Smooth muscle cell (in vitro differentiated cells): ENCODE measurements around the gene SLC12A6. TPM values are rescaled to one million over a fixed set of nuclear protein-coding genes. Genes with fewer than 3 reads are reported as not detected.

Experiments used
- DNase-seq: peaks from one replicate; lab custom pipeline; 2025; ENCODE audit not compliant: unreplicated experiment; lab: John Stamatoyannopoulos, UW
- H2AFZ ChIP-seq: fragments of 200-600 bp; sonication (generic); 2 replicates; pipeline ENCODE4 v1.6.0; 2016; ENCODE audit warnings: antibody characterized with exemption, low read depth, mild to moderate bottlenecking
- H3F3A ChIP-seq: fragments of 200-600 bp; sonication (generic); 2 replicates; pipeline ENCODE4 v1.6.0; 2017; ENCODE audit warnings: antibody characterized with exemption, low read depth
- H3K27ac ChIP-seq: fragments of 200-600 bp; sonication (generic); 2 replicates; pipeline ENCODE4 v1.5.1; 2016; ENCODE audit warnings: low read depth, mild to moderate bottlenecking
- H3K27me3 ChIP-seq: fragments of 200-600 bp; sonication (generic); 2 replicates; pipeline ENCODE4 v1.6.1; 2016; ENCODE audit warnings: low read depth, mild to moderate bottlenecking
- H3K36me3 ChIP-seq: fragments of 200-600 bp; sonication (generic); 2 replicates; pipeline ENCODE4 v1.5.1; 2016; ENCODE audit warnings: low read depth
- H3K4me1 ChIP-seq: fragments of 200-600 bp; sonication (generic); 2 replicates; pipeline ENCODE4 v1.5.1; 2016; ENCODE audit warnings: low read depth
- H3K4me2 ChIP-seq: fragments of 200-600 bp; sonication (generic); 2 replicates; pipeline ENCODE4 v1.6.0; 2016; ENCODE audit warnings: mild to moderate bottlenecking
- H3K4me3 ChIP-seq: fragments of 200-600 bp; sonication (generic); 2 replicates; pipeline ENCODE4 v1.5.1; 2016; ENCODE audit warnings: mild to moderate bottlenecking
- H3K79me2 ChIP-seq: fragments of 200-600 bp; sonication (generic); 2 replicates; pipeline ENCODE4 v1.6.0; 2016; ENCODE audit warnings: low read depth, mild to moderate bottlenecking
- H3K9ac ChIP-seq: fragments of 200-600 bp; sonication (generic); 2 replicates; pipeline ENCODE4 v1.6.0; 2016; ENCODE audit warnings: low read depth
- H3K9me3 ChIP-seq: fragments of 200-600 bp; sonication (generic); replicated peaks from 2 replicates; pipeline ENCODE4 v1.5.1; 2016; ENCODE audit warnings: low read depth
- H4K20me1 ChIP-seq: fragments of 200-600 bp; sonication (generic); 2 replicates; pipeline ENCODE4 v1.6.0; 2016; ENCODE audit warnings: low read depth
- WGBS: methylation state at CpG from one replicate; pipeline ENCODE4 v1.1.7; 2016; ENCODE audit warnings: low lambda C conversion rate; 5-methylcytosine and 5-hydroxymethylcytosine counted together
- polyA plus RNA-seq: library from polyadenylated mRNA; unstranded; fragments of >200 nt; fragmentation: Nextera tagmentation; extraction: Ambion mirVana; gene quantifications from 2 replicates; pipeline ENCODE4 v1.2.1, GENCODE V29; 2016
- total RNA-seq: library from RNA; depleted of rRNA; stranded (reverse); fragments of >200 nt; gene quantifications from 2 replicates; pipeline ENCODE4 v1.2.3, GENCODE V29; 2014
- TF ChIP-seq, protein P1 (sequence below): fragments of 200-600 bp; sonication (generic); IDR thresholded peaks from 2 replicates; pipeline ENCODE4 v1.5.1; 2017; ENCODE audit warnings: borderline replicate concordance, mild to moderate bottlenecking, antibody characterized with exemption; ENCODE audit not compliant: insufficient read depth, poor library complexity, severe bottlenecking

Gene SLC12A6
- total and polyA plus RNA-seq, 2 experiments from 2014 or later, result 3.0 to 11.3 TPM

GRCh38 chr15:34266751-34267150 is 70.8 kb downstream of the SLC12A6 start:
- no peak overlapping the region for H3K4me3 ChIP-seq
- H3K36me3 ChIP-seq, result no peaks in the 10 kb centered on the region
- no peak for DNase-seq

GRCh38 chr15:34264076-34264475 is 73.5 kb downstream of the SLC12A6 start:
- Histone ChIP-seq H3K79me2 (no peaks in the 10 kb centered on the region), H3K27ac (no peak overlapping the region), H3K4me2 (no peak overlapping the region), H4K20me1 (no peaks in the 10 kb centered on the region), H3F3A (no peaks in the 10 kb centered on the region), H3K4me3 (no peak overlapping the region), H3K4me1 (no peaks in the 10 kb centered on the region), H3K9me3 (no peaks in the 10 kb centered on the region), H3K9ac (no peak overlapping the region), H3K36me3 (no peaks in the 10 kb centered on the region), H3K27me3 (no peaks in the 10 kb centered on the region), H2AFZ (no peak overlapping the region)
- DNase-seq, result no peak
- WGBS, result 91% methylated on average over 2 of the region's 2 CpGs
- TF ChIP-seq, protein P1, sequence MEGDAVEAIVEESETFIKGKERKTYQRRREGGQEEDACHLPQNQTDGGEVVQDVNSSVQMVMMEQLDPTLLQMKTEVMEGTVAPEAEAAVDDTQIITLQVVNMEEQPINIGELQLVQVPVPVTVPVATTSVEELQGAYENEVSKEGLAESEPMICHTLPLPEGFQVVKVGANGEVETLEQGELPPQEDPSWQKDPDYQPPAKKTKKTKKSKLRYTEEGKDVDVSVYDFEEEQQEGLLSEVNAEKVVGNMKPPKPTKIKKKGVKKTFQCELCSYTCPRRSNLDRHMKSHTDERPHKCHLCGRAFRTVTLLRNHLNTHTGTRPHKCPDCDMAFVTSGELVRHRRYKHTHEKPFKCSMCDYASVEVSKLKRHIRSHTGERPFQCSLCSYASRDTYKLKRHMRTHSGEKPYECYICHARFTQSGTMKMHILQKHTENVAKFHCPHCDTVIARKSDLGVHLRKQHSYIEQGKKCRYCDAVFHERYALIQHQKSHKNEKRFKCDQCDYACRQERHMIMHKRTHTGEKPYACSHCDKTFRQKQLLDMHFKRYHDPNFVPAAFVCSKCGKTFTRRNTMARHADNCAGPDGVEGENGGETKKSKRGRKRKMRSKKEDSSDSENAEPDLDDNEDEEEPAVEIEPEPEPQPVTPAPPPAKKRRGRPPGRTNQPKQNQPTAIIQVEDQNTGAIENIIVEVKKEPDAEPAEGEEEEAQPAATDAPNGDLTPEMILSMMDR, result no peak

More at GRCh38 chr15:34266751-34267150, 70.8 kb downstream of the SLC12A6 start:
- Histone ChIP-seq H3K9me3 (no peaks in the 10 kb centered on the region), H2AFZ (no peak overlapping the region), H3F3A (no peaks in the 10 kb centered on the region), H4K20me1 (no peaks in the 10 kb centered on the region), H3K9ac (no peak overlapping the region), H3K4me1 (no peaks in the 10 kb centered on the region), H3K79me2 (no peaks in the 10 kb centered on the region), H3K27me3 (no peaks in the 10 kb centered on the region), H3K27ac (no peak overlapping the region), H3K4me2 (no peak overlapping the region)
- TF ChIP-seq, protein P1, result no peak

- Histone ChIP-seq H3K27me3 (no peaks in the 10 kb centered on the region), H3K9me3 (no peaks in the 10 kb centered on the region), H3K4me1 (no peaks in the 10 kb centered on the region), H4K20me1 (no peaks in the 10 kb centered on the region), H3K36me3 (no peaks in the 10 kb centered on the region), H3K79me2 (no peaks in the 10 kb centered on the region), H3K4me2 (no peak overlapping the region), H3K9ac (no peak overlapping the region), H3K4me3 (no peak overlapping the region), H2AFZ (no peak overlapping the region), H3F3A (no peaks in the 10 kb centered on the region), H3K27ac (no peak overlapping the region)
- no peak for DNase-seq
- WGBS, result 89% methylated on average over 13 of the region's 13 CpGs
- TF ChIP-seq, protein P1, result no peak
Observed at GRCh38 chr15:34262362-34262761, 75.2 kb downstream of the SLC12A6 start.

DNA sequence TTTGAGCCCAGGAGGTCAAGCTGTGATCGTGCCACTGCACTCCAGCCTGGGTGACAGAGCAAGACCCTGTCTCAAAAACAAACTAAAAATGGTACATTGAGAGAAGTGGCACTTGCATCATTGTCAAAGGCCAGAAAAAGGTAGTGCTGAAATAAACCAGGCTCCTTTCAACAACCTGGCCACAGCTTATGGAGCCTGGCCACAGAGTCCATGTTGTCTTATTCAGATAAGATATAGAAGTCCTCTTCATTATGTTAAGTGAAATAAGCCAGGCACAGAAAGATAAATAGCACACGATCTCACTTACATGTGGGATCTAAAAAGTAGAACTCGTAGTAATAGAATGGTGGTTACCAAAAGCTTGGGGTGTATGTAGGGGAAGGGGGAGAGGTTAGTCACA is 78.0 kb downstream of the SLC12A6 start:
- Histone ChIP-seq H3F3A (no peaks in the 10 kb centered on the region), H3K27ac (no peak overlapping the region), H3K9me3 (no peaks in the 10 kb centered on the region), H3K27me3 (no peaks in the 10 kb centered on the region), H2AFZ (no peak overlapping the region), H4K20me1 (no peaks in the 10 kb centered on the region), H3K9ac (no peak overlapping the region), H3K4me1 (no peaks in the 10 kb centered on the region), H3K4me3 (no peak overlapping the region), H3K4me2 (no peak overlapping the region), H3K36me3 (peaks cover under 1% of the 10 kb centered on the region), H3K79me2 (no peaks in the 10 kb centered on the region)
- WGBS, result 55% methylated on average over 3 of the region's 3 CpGs
- DNase-seq, result no peak
- TF ChIP-seq, protein P1, result no peak
